ENCODE results near the gene TMEM121.

The TMEM121 gene

DNA sequence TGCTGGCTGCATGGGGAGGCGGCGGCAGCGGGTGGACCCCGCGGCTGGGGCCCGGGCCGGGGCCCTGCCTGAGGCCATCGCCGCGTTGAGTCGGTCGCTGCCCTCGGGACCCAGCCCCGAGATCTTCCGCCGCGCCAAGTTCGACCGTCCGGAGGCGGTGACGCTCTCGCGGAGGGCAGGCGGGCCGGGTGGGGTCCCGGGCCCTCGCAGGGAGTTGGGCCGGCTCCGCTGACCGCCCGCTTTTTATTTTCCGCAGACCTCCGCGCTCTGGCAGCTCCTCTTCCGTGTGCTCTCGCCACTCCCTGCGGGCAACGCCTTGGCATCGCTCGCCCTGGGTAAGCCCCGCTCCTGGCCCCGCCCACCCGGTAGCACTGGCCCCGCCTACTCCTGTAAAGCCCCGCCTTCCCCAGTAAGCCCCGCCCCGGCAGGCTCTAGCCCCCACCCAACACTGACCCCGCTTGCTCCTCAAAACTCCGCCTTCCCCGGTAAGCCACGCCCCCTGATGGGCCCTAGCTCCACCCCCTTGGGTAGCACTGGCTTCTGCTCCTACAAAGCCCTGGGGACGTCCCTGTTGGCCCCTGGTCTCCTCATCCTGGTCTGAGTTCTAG, 34.9 kb upstream of the TMEM121 start:
- TF ChIP-seq CTCF (IDR thresholded peaks at IDR 0.05; ENCODE audit: low read depth, low read length, poor library complexity, severe bottlenecking) (no peak), EZH2phosphoT487 (IDR thresholded peaks at IDR 0.05; ENCODE audit: borderline replicate concordance, low read length) (no peak)
- Histone ChIP-seq H3K79me2 (ENCODE audit: control insufficient read depth, low read length) (peaks cover 9% of the 10 kb centered on the region), H4K20me1 (ENCODE audit: control insufficient read depth, insufficient read depth, low read depth, low read length) (peaks cover 8% of the 10 kb centered on the region; the same call in 1 of the 2 replicates), H3K4me2 (ENCODE audit: low read length) (peak overlapping the region; percentile 80), H3K4me1 (ENCODE audit: control insufficient read depth, low read length) (peaks cover 37% of the 10 kb centered on the region), H3K27me3 (ENCODE audit: control insufficient read depth, low read length) (peaks cover 15% of the 10 kb centered on the region), H3K4me3 (ENCODE audit: low read length) (peak overlapping the region; percentile 89), H3K36me3 (ENCODE audit: control insufficient read depth, low read length) (peaks cover 9% of the 10 kb centered on the region), H3K27ac (ENCODE audit: low read depth, low read length) (peak overlapping the region; percentile 63), H3K9me2 (replicated peaks; ENCODE audit: control insufficient read depth, low read length) (no peaks in the 10 kb centered on the region), H3F3A (ENCODE audit: control insufficient read depth, insufficient read depth) (no peaks in the 10 kb centered on the region), H3K9me3 (ENCODE audit: control insufficient read depth, insufficient read depth, low read length) (no peaks in the 10 kb centered on the region)

DNA sequence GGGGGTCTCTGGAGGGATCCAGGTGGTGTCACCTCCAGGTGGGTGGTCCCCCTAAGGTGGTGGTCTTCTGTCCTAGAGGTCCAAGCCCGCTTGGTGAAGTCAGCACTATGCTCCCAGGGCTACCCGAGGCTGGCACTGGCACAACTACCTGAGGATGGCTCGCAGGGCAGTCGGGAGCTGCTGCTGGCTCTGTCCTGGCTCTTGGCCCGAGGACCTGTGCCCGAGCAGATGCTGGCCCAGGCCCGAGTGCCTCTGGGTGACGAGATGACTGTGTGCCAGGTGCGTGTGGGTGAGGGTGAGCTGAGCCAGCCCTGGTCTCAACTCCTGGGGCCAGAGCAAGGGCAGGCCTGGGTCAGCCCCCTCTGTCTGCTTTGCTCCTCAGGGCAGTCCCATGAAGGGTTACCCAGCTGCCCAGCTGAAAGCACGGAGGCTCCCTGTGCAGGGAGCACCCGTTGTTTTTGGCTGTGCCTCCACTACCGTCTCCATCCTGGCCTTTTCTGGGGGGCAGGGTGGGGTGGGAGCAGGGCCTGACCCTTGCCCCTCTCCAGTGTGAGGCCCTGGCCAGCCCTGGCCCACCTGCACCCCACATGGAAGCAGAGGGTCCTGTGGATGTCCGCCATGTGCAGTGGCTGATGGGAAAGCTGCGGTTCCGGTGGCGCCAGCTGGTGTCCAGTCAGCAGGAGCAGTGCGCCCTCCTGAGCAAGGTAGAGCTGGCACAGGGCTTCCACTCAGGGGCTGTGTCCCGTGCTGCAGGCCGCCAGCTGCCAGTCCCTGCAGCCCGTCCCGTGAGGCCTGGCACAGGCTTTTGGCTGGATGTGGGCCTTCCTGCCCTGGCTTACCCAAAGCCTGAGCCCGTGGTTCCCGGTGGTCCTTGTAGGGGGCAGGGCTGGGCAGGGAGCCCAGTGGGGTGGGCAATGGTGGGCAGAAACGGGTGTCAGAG, 34.1 kb upstream of the TMEM121 start:
- Histone ChIP-seq H4K20me1 (ENCODE audit: control insufficient read depth, insufficient read depth, low read depth, low read length) (peaks cover 8% of the 10 kb centered on the region; the same call in 1 of the 2 replicates), H3K4me2 (ENCODE audit: low read length) (peak overlapping the region; percentile 80), H3K9me3 (ENCODE audit: control insufficient read depth, insufficient read depth, low read length) (no peaks in the 10 kb centered on the region), H3K4me1 (ENCODE audit: control insufficient read depth, low read length) (peaks cover 29% of the 10 kb centered on the region), H3K36me3 (ENCODE audit: control insufficient read depth, low read length) (peaks cover 9% of the 10 kb centered on the region), H3F3A (ENCODE audit: control insufficient read depth, insufficient read depth) (no peaks in the 10 kb centered on the region), H3K4me3 (ENCODE audit: low read length) (peak overlapping the region; percentile 89), H3K79me2 (ENCODE audit: control insufficient read depth, low read length) (peaks cover 9% of the 10 kb centered on the region), H3K27ac (ENCODE audit: low read depth, low read length) (no peak overlapping the region), H3K27me3 (ENCODE audit: control insufficient read depth, low read length) (peaks cover 7% of the 10 kb centered on the region), H3K9me2 (replicated peaks; ENCODE audit: control insufficient read depth, low read length) (no peaks in the 10 kb centered on the region)
- no peak for TF ChIP-seq EZH2phosphoT487 (IDR thresholded peaks at IDR 0.05; ENCODE audit: borderline replicate concordance, low read length)
- TF ChIP-seq CTCF (IDR thresholded peaks at IDR 0.05; ENCODE audit: low read depth, low read length, poor library complexity, severe bottlenecking): no peak

DNA sequence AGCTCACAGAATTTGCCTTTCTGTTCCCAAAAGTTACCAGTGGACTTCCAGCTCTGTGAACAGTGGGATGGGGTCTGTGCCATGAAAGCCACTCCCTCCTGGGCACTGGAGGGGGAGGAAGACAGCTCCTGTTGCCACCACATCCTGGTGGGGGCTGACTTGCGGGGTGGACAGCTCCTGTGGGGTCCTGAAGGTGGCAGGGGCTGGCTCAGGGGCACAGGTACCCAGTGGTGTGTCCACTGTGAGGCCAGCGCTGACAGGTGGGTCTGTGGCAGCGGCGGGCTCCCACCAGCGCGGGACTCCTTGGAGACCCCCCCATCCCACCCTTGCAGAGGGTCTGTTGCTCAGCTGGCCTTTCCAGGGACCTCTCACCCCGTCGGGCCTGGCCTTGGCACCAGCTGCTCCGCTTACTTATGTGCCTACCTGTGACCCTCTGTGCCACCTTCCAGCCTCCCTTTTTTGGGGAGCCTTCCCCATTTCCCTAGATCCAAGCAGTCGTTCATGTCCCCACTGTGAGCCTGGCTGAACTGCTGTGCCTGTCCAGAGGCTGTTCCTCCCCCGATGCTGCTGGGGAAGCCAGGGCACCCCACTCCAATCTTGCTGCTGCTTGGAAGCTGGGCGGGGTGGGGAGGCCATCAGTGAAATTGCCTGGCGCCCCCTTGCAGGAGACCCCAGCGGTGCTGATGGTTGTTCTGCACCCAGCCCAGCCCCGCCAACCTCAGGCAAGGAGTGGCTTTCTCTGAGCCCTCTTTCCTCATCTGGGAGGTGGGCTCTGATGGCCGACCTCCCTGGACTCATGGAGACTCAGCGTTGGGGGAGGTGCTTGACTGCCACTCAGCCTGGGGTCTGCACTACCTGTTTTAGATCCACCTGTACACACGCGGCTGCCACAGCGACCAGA, 33.2 kb upstream of the TMEM121 start:
- Histone ChIP-seq H3K4me1 (ENCODE audit: control insufficient read depth, low read length) (peaks cover 21% of the 10 kb centered on the region), H3K27me3 (ENCODE audit: control insufficient read depth, low read length) (no peaks in the 10 kb centered on the region), H3K9me2 (replicated peaks; ENCODE audit: control insufficient read depth, low read length) (no peaks in the 10 kb centered on the region), H3K4me2 (ENCODE audit: low read length) (no peak overlapping the region), H3K4me3 (ENCODE audit: low read length) (no peak overlapping the region), H3F3A (ENCODE audit: control insufficient read depth, insufficient read depth) (no peaks in the 10 kb centered on the region), H3K79me2 (ENCODE audit: control insufficient read depth, low read length) (peaks cover 9% of the 10 kb centered on the region), H4K20me1 (ENCODE audit: control insufficient read depth, insufficient read depth, low read depth, low read length) (peaks cover 8% of the 10 kb centered on the region; the same call in 1 of the 2 replicates), H3K9me3 (ENCODE audit: control insufficient read depth, insufficient read depth, low read length) (no peaks in the 10 kb centered on the region), H3K36me3 (ENCODE audit: control insufficient read depth, low read length) (peaks cover 9% of the 10 kb centered on the region), H3K27ac (ENCODE audit: low read depth, low read length) (no peak overlapping the region)
- TF ChIP-seq CTCF (IDR thresholded peaks at IDR 0.05; ENCODE audit: low read depth, low read length, poor library complexity, severe bottlenecking) (no peak), EZH2phosphoT487 (IDR thresholded peaks at IDR 0.05; ENCODE audit: borderline replicate concordance, low read length) (no peak)
